CD14-positive monocyte (primary cell): ENCODE measurements around the gene CEP170B. TPM values are rescaled to one million over a fixed set of nuclear protein-coding genes. Genes with fewer than 3 reads are reported as not detected.

Source experiments
- DNase-seq, 3 donors: peaks; one replicate each; pipeline ENCODE4 v3.0.0-alpha.2; 2011 to 2022
- H2AFZ ChIP-seq: 2 replicates; pipeline ENCODE4 v1.6.0; 2012; ENCODE audit warnings: mild to moderate bottlenecking, low read depth, low read length, inconsistent platforms; ENCODE audit not compliant: insufficient read depth, poor library complexity, severe bottlenecking
- H3K27ac ChIP-seq, 2 donors: 1 replicate in 1 of 2; 2 replicates in 1 of 2; pipeline ENCODE4 v1.5.1; 2012 to 2013; ENCODE audit warnings: low read length in 2 of 2, control low read depth in 1 of 2, inconsistent platforms in 1 of 2, low read depth in 1 of 2, mild to moderate bottlenecking in 1 of 2
- H3K27me3 ChIP-seq, 2 donors: one replicate each; pipeline versions ENCODE4 v1.6.0 to v1.6.1; 2011 to 2013; ENCODE audit warnings: low read length in 2 of 2; ENCODE audit not compliant: control insufficient read depth in 2 of 2, insufficient read depth in 2 of 2
- H3K36me3 ChIP-seq, 2 donors: replicated peaks in 1 of 2; 1 replicate in 1 of 2; 2 replicates in 1 of 2; pipeline versions ENCODE4 v1.5.1 to v1.6.1; 2012 to 2013; ENCODE audit warnings: low read length in 2 of 2, control low read depth in 1 of 2, inconsistent platforms in 1 of 2, mild to moderate bottlenecking in 1 of 2; ENCODE audit not compliant: insufficient read depth in 2 of 2, control insufficient read depth in 1 of 2
- H3K4me1 ChIP-seq, 2 donors: 1 replicate in 1 of 2; 2 replicates in 1 of 2; pipeline versions ENCODE4 v1.5.1 to v1.6.1; 2012 to 2013; ENCODE audit warnings: low read length in 2 of 2, control low read depth in 1 of 2, inconsistent platforms in 1 of 2, mild to moderate bottlenecking in 1 of 2, moderate library complexity in 1 of 2; ENCODE audit not compliant: insufficient read depth in 2 of 2, control insufficient read depth in 1 of 2
- H3K4me2 ChIP-seq: replicated peaks from 2 replicates; pipeline ENCODE3; 2012; ENCODE audit warnings: low read length, moderate library complexity, mild to moderate bottlenecking; ENCODE audit not compliant: poor library complexity, severe bottlenecking; ENCODE audit errors: extremely low read depth
- H3K4me3 ChIP-seq, 3 experiments: fragments of 200-600 bp in 1 of 3; sonication (generic) in 1 of 3; replicated peaks in 1 of 3; 1 replicate in 2 of 3; 2 replicates in 1 of 3; pipeline ENCODE4 v1.5.1; 2011 to 2013; ENCODE audit warnings: low read length in 3 of 3, mild to moderate bottlenecking in 3 of 3, control low read depth in 2 of 3, low read depth in 2 of 3, inconsistent platforms in 1 of 3, moderate library complexity in 1 of 3
- H3K79me2 ChIP-seq: 2 replicates; pipeline ENCODE4 v1.6.0; 2012; ENCODE audit warnings: mild to moderate bottlenecking, control low read depth, inconsistent platforms, low read length, moderate library complexity; ENCODE audit not compliant: insufficient read depth
- H3K9ac ChIP-seq: 2 replicates; pipeline ENCODE4 v1.6.0; 2017; ENCODE audit warnings: low read length, mild to moderate bottlenecking; ENCODE audit not compliant: insufficient read depth, poor library complexity, severe bottlenecking
- H3K9me3 ChIP-seq, 2 donors: replicated peaks in 1 of 2; 1 replicate in 1 of 2; 2 replicates in 1 of 2; pipeline versions ENCODE4 v1.5.1 to v1.6.1; 2012 to 2013; ENCODE audit warnings: low read length in 2 of 2, control low read depth in 1 of 2; ENCODE audit not compliant: control insufficient read depth in 1 of 2, insufficient read depth in 1 of 2
- H4K20me1 ChIP-seq: 2 replicates; pipeline ENCODE4 v1.6.0; 2012; ENCODE audit warnings: mild to moderate bottlenecking, low read length, control low read depth, moderate library complexity; ENCODE audit not compliant: insufficient read depth
- H3K27ac Mint-ChIP-seq, 7 donors: one replicate each; pipeline ENCODE4 v1.8.0; 2020; ENCODE audit warnings: mild to moderate bottlenecking in 7 of 7, mixed read lengths in 7 of 7, moderate library complexity in 6 of 7, inconsistent platforms in 2 of 7
- H3K27me3 Mint-ChIP-seq, 3 donors: one replicate each; pipeline ENCODE4 v1.8.0; 2021 to 2022; ENCODE audit warnings: low read depth in 3 of 3, mild to moderate bottlenecking in 3 of 3, mixed read lengths in 3 of 3, moderate library complexity in 3 of 3, inconsistent platforms in 1 of 3
- H3K36me3 Mint-ChIP-seq, 2 donors: one replicate each; pipeline ENCODE4 v1.8.0; 2020; ENCODE audit warnings: mixed read lengths in 2 of 2, inconsistent platforms in 1 of 2, mild to moderate bottlenecking in 1 of 2
- H3K4me1 Mint-ChIP-seq: one replicate; pipeline ENCODE4 v1.8.0; 2020; ENCODE audit warnings: mild to moderate bottlenecking, mixed read lengths
- H3K4me3 Mint-ChIP-seq, 2 donors: one replicate each; pipeline ENCODE4 v1.8.0; 2020; ENCODE audit warnings: mild to moderate bottlenecking in 2 of 2, mixed read lengths in 2 of 2, moderate library complexity in 1 of 2
- H3K9me3 Mint-ChIP-seq, 7 donors: one replicate each; pipeline ENCODE4 v1.8.0; 2020 to 2022; ENCODE audit warnings: mixed read lengths in 7 of 7, mild to moderate bottlenecking in 6 of 7, moderate library complexity in 6 of 7, inconsistent platforms in 2 of 7
- WGBS: methylation state at CpG from one replicate; pipeline ENCODE4 v1.1.5; 2013; ENCODE audit warnings: missing lambda C conversion rate; ENCODE audit not compliant: insufficient coverage; 5-methylcytosine and 5-hydroxymethylcytosine counted together
- intact Hi-C, 2 donors: fragments of 100-400 bp; cut with micrococcal nuclease; formaldehyde crosslinking; loops; one replicate each; pipeline versions ENCODE4 v1.15.0 to v1.15.1; 2023
- polyA plus RNA-seq, 3 donors: library from polyadenylated mRNA; depleted of rRNA in 1 of 3; unstranded in 2 of 3; stranded (reverse) in 1 of 3; fragments of 300-500 nt in 2 of 3; fragments of >200 nt in 1 of 3; fragmentation: Illumina TruSeq in 2 of 3; gene quantifications; 1 replicate in 2 of 3; 2 replicates in 1 of 3; pipeline ENCODE4 v1.2.3, GENCODE V29; 2012 to 2021
- TF ChIP-seq, protein P1 (sequence below): fragments of 200-600 bp; IDR thresholded peaks from one replicate; pipeline ENCODE4 v1.8.0; 2022; ENCODE audit warnings: antibody characterized with exemption, mild to moderate bottlenecking

Gene CEP170B
- polyA plus RNA-seq, 3 donors, result 0.09 TPM; not detected in 2

- Histone ChIP-seq H3K4me1 (peaks cover 5 to 13% of the 10 kb centered on the region in 2 donors), H3K9me3 (peaks cover 0 to 7% of the 10 kb centered on the region in 2 donors), H3K79me2 (no peaks in the 10 kb centered on the region), H3K9ac (no peak overlapping the region), H3K27me3 (peaks cover 2 to 25% of the 10 kb centered on the region in 2 donors), H3K4me2 (no peak overlapping the region), H4K20me1 (no peaks in the 10 kb centered on the region), H3K4me3 (no peak overlapping the region), H2AFZ (no peak overlapping the region), H3K27ac (no peak overlapping the region), H3K36me3 (no peaks in the 10 kb centered on the region)
- no peak overlapping the region for H3K27ac Mint-ChIP-seq
- TF ChIP-seq, protein P1, sequence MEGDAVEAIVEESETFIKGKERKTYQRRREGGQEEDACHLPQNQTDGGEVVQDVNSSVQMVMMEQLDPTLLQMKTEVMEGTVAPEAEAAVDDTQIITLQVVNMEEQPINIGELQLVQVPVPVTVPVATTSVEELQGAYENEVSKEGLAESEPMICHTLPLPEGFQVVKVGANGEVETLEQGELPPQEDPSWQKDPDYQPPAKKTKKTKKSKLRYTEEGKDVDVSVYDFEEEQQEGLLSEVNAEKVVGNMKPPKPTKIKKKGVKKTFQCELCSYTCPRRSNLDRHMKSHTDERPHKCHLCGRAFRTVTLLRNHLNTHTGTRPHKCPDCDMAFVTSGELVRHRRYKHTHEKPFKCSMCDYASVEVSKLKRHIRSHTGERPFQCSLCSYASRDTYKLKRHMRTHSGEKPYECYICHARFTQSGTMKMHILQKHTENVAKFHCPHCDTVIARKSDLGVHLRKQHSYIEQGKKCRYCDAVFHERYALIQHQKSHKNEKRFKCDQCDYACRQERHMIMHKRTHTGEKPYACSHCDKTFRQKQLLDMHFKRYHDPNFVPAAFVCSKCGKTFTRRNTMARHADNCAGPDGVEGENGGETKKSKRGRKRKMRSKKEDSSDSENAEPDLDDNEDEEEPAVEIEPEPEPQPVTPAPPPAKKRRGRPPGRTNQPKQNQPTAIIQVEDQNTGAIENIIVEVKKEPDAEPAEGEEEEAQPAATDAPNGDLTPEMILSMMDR, result no peak
- peaks cover 0 to 4% (median 1%) of the 10 kb centered on the region in 7 donors for H3K9me3 Mint-ChIP-seq
- H3K4me1 Mint-ChIP-seq, result peaks cover 10% of the 10 kb centered on the region
- peaks cover 23 to 35% (median 31%) of the 10 kb centered on the region in 3 donors for H3K27me3 Mint-ChIP-seq
- 77% methylated on average over 20 of the region's 21 CpGs for WGBS
- DNase-seq, result no peak
- H3K4me3 Mint-ChIP-seq, result no peak overlapping the region
- intact Hi-C loops, result no loop called here
- H3K36me3 Mint-ChIP-seq, result no peaks in the 10 kb centered on the region
Observed at GRCh38 chr14:104870368-104871144, 5.5 kb downstream of the CEP170B start.

GRCh38 chr14:104871145-104871655 lies 6.1 kb downstream of the CEP170B start:
- Histone ChIP-seq H3K9ac (no peak overlapping the region), H2AFZ (no peak overlapping the region), H3K27me3 (peaks cover 0 to 19% of the 10 kb centered on the region in 2 donors), H3K4me1 (peaks cover 0 to 7% of the 10 kb centered on the region in 2 donors), H3K4me2 (no peak overlapping the region), H3K9me3 (peaks cover 1 to 6% of the 10 kb centered on the region in 2 donors), H3K36me3 (no peaks in the 10 kb centered on the region), H4K20me1 (no peaks in the 10 kb centered on the region), H3K4me3 (no peak overlapping the region), H3K79me2 (no peaks in the 10 kb centered on the region), H3K27ac (no peak overlapping the region)
- peaks cover 7% of the 10 kb centered on the region for H3K4me1 Mint-ChIP-seq
- TF ChIP-seq, protein P1, result no peak
- intact Hi-C loops, result no loop called here
- H3K27ac Mint-ChIP-seq, result no peak overlapping the region
- no peak for DNase-seq
- H3K9me3 Mint-ChIP-seq, result peaks cover 0 to 5% (median 2%) of the 10 kb centered on the region in 7 donors
- WGBS, result 85% methylated on average over 11 of the region's 15 CpGs
- no peak overlapping the region for H3K4me3 Mint-ChIP-seq
- peaks cover 19 to 31% (median 27%) of the 10 kb centered on the region in 3 donors for H3K27me3 Mint-ChIP-seq
- H3K36me3 Mint-ChIP-seq, result no peaks in the 10 kb centered on the region
